SK-N-SH (cell line): ENCODE measurements around the gene ENTPD1. TPM values are rescaled to one million over a fixed set of nuclear protein-coding genes. Genes with fewer than 3 reads are reported as not detected.

ENCODE experiments used
- CTCF ChIA-PET: fragments of 300-600, 350-600 bp; formaldehyde crosslinking; extraction: SDS; loops from one replicate; lab custom pipeline; 2021; lab: Yijun Ruan, JAX
- POLR2A ChIA-PET: fragments of 350-600 bp; sonication (Branson Sonifier 250); formaldehyde crosslinking; extraction: SDS; loops from one replicate; lab custom pipeline; 2020; ENCODE audit warnings: antibody characterized with exemption, inconsistent platforms; lab: Yijun Ruan, JAX
- DNase-seq: peaks from one replicate; pipeline ENCODE4 v3.0.0; 2012
- H2AFZ ChIP-seq: fragments of 200-600 bp; sonication (generic); 2 replicates; pipeline ENCODE4 v1.8.1; 2016; ENCODE audit warnings: antibody characterized with exemption, mild to moderate bottlenecking, low read depth
- H3F3A ChIP-seq: fragments of 200-600 bp; sonication (generic); replicated peaks from 2 replicates; pipeline ENCODE3; 2016; ENCODE audit warnings: antibody characterized with exemption, mild to moderate bottlenecking; ENCODE audit not compliant: insufficient read depth
- H3K27ac ChIP-seq, 2 experiments: fragments of 200-500 bp in 1 of 2; fragments of 200-600 bp in 1 of 2; sonication (Bioruptor generic) in 1 of 2; sonication (generic), shearing (Covaris generic) in 1 of 2; 2 replicates each; pipeline versions ENCODE4 v1.5.1 to v1.6.1; 2014 to 2016; ENCODE audit warnings: low read depth in 2 of 2, inconsistent platforms in 1 of 2, low read length in 1 of 2, mild to moderate bottlenecking in 1 of 2, mixed read lengths in 1 of 2
- H3K27me3 ChIP-seq: fragments of 200-600 bp; sonication (generic), shearing (Covaris generic); 2 replicates; pipeline ENCODE4 v1.6.1; 2016; ENCODE audit warnings: mixed run types; ENCODE audit not compliant: insufficient read depth
- H3K36me3 ChIP-seq, 2 experiments: fragments of 200-500 bp in 1 of 2; fragments of 200-600 bp in 1 of 2; sonication (Bioruptor generic) in 1 of 2; sonication (generic) in 1 of 2; replicated peaks in 1 of 2; 2 replicates each; pipeline versions ENCODE3 to v1.5.1; 2014 to 2016; ENCODE audit warnings: low read length in 1 of 2, mild to moderate bottlenecking in 1 of 2; ENCODE audit not compliant: insufficient read depth in 2 of 2, control insufficient read depth in 1 of 2
- H3K4me1 ChIP-seq, 2 experiments: fragments of 200-500 bp in 1 of 2; fragments of 200-600 bp in 1 of 2; sonication (Bioruptor generic) in 1 of 2; sonication (generic), shearing (Covaris generic) in 1 of 2; 2 replicates each; pipeline versions ENCODE4 v1.5.1 to v1.6.1; 2014 to 2016; ENCODE audit warnings: low read depth in 1 of 2, low read length in 1 of 2, mixed run types in 1 of 2; ENCODE audit not compliant: insufficient read depth in 2 of 2, control insufficient read depth in 1 of 2
- H3K4me2 ChIP-seq: fragments of 200-600 bp; sonication (generic), shearing (Covaris generic); 2 replicates; pipeline ENCODE4 v1.6.1; 2017; ENCODE audit warnings: mixed run types
- H3K4me3 ChIP-seq, 2 experiments: fragments of 200-500 bp in 1 of 2; fragments of 200-600 bp in 1 of 2; sonication (Bioruptor generic) in 1 of 2; sonication (generic), shearing (Covaris generic) in 1 of 2; 2 replicates each; pipeline versions ENCODE4 v1.5.1 to v1.8.1; 2014 to 2016; ENCODE audit warnings: low read depth in 2 of 2, inconsistent platforms in 1 of 2, low read length in 1 of 2, mild to moderate bottlenecking in 1 of 2, mixed read lengths in 1 of 2, moderate library complexity in 1 of 2
- H3K79me2 ChIP-seq: fragments of 200-600 bp; sonication (generic); 2 replicates; pipeline ENCODE4 v1.8.1; 2017; ENCODE audit warnings: mild to moderate bottlenecking; ENCODE audit not compliant: insufficient read depth
- H3K9ac ChIP-seq: fragments of 200-600 bp; sonication (generic); 2 replicates; pipeline ENCODE4 v1.6.1; 2017; ENCODE audit warnings: mixed run types
- H3K9me2 ChIP-seq: fragments of 200-600 bp; sonication (generic); 2 replicates; pipeline ENCODE4 v1.6.1; 2017; ENCODE audit warnings: mixed run types
- H3K9me3 ChIP-seq: fragments of 200-600 bp; sonication (generic); 2 replicates; pipeline ENCODE4 v1.6.1; 2017; ENCODE audit warnings: mixed run types, mild to moderate bottlenecking, moderate library complexity
- H4K20me1 ChIP-seq: fragments of 200-600 bp; sonication (generic); 2 replicates; pipeline ENCODE4 v1.6.1; 2017; ENCODE audit warnings: mild to moderate bottlenecking, mixed run types; ENCODE audit not compliant: insufficient read depth
- CHD2 ChIP-seq: fragments of 150-350 bp; IDR thresholded peaks from 2 replicates; pipeline ENCODE4 v1.6.1; 2018; ENCODE audit warnings: low read length; ENCODE audit not compliant: partially characterized antibody
- ELF1 ChIP-seq: IDR thresholded peaks from 2 replicates; pipeline ENCODE4 v1.4.0; 2012
- GABPA ChIP-seq: IDR thresholded peaks from 2 replicates; pipeline ENCODE4 v1.4.0; 2012; ENCODE audit warnings: low read depth, mild to moderate bottlenecking
- IRF3 ChIP-seq: fragments of 150-350 bp; IDR thresholded peaks from 2 replicates; pipeline ENCODE4 v1.6.1; 2016; ENCODE audit warnings: mild to moderate bottlenecking, low read depth, low read length
- MEF2A ChIP-seq: IDR thresholded peaks from 2 replicates; pipeline ENCODE4 v1.4.0; 2012; ENCODE audit warnings: low read depth, borderline replicate concordance
- NRF1 ChIP-seq: IDR thresholded peaks from 2 replicates; pipeline ENCODE4 v1.6.1; 2012; ENCODE audit warnings: low read depth, mild to moderate bottlenecking, low read length
- POLR2AphosphoS5 ChIP-seq: IDR thresholded peaks from 2 replicates; pipeline ENCODE4 v1.6.1; 2012; ENCODE audit warnings: low read depth, low read length
- RFX5 ChIP-seq: IDR thresholded peaks from 2 replicates; pipeline ENCODE4 v1.6.1; 2012; ENCODE audit warnings: mild to moderate bottlenecking, improper control_type of control experiment, low read length
- SIN3A ChIP-seq: IDR thresholded peaks from 2 replicates; pipeline ENCODE4 v1.6.1; 2012; ENCODE audit warnings: low read depth, mild to moderate bottlenecking, low read length, moderate library complexity, borderline replicate concordance
- TEAD4 ChIP-seq: IDR thresholded peaks from 2 replicates; pipeline ENCODE4 v1.4.0; 2012; ENCODE audit warnings: mild to moderate bottlenecking, borderline replicate concordance; ENCODE audit not compliant: insufficient read depth
- YY1 ChIP-seq: IDR thresholded peaks from 2 replicates; pipeline ENCODE4 v1.4.0; 2012; ENCODE audit warnings: low read depth, mild to moderate bottlenecking
- WGBS: methylation state at CpG from one replicate; pipeline ENCODE4 v1.1.6; 2017; ENCODE audit warnings: low lambda C conversion rate; 5-methylcytosine and 5-hydroxymethylcytosine counted together
- polyA plus RNA-seq, 3 experiments: library from polyadenylated mRNA; depleted of rRNA; stranded (reverse); fragments of >200 nt; gene quantifications; 2 replicates each; pipeline ENCODE4 v1.2.3, GENCODE V29; 2012
- TF ChIP-seq, protein P1 (sequence below): IDR thresholded peaks from 2 replicates; pipeline ENCODE4; 2012

Gene ENTPD1
- polyA plus RNA-seq, 1 of the 3 experiments (the other 2 are of a cell fraction), result 0.02 TPM

DNA sequence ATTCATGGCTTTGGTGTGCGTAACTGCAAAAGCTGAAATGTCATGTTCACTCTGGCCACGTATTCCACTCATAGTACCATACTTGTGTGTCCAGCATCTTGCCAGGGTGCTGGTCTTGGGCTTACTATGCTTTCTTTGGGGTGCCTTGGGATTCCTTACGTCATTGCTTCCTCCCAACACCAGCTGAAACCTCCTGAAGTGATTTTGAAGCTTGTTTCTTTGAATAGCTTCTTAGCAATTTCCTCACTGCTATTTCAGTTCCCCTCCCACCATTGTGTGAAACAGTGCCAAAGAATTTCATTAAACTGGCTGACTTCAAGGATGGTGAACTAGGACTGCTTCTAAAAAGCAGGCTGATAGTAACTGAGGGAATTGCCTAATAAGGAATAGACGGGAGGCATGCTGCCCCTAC is 36.9 kb downstream of the ENTPD1 start:
- ChIA-PET POLR2A (no interaction called here), CTCF (no interaction called here)
- Histone ChIP-seq H3K27me3 (no peaks in the 10 kb centered on the region), H3K4me3 (no peak overlapping the region), H3K4me2 (no peak overlapping the region), H4K20me1 (no peaks in the 10 kb centered on the region), H3K9me2 (no peaks in the 10 kb centered on the region), H3K9me3 (no peaks in the 10 kb centered on the region), H3K4me1 (peaks cover 0 to 24% of the 10 kb centered on the region in 2 experiments; a peak in 1 of 4 replicates)
- TF ChIP-seq TEAD4 (no peak), RFX5 (no peak), IRF3 (no peak), SIN3A (no peak), POLR2AphosphoS5 (no peak), YY1 (no peak), ELF1 (no peak), NRF1 (no peak)
- TF ChIP-seq, all 33 proteins: peak for 0
- no peak for DNase-seq
- Histone ChIP-seq H2AFZ (peak overlapping the region; percentile 26; the same call in 1 of the 2 replicates), H3K79me2 (no peaks in the 10 kb centered on the region), H3F3A (peaks cover 6% of the 10 kb centered on the region), H3K9ac (no peak overlapping the region), H3K27ac (no peak overlapping the region), H3K36me3 (no peaks in the 10 kb centered on the region)
- 44% methylated on average over 4 of the region's 4 CpGs for WGBS

GRCh38 chr10:95793401-95794045 is 37.6 kb downstream of the ENTPD1 start:
- H3K9ac ChIP-seq, result no peak overlapping the region
- no peak overlapping the region for H3K27ac ChIP-seq
- H3F3A ChIP-seq, result peaks cover 4% of the 10 kb centered on the region
- TF ChIP-seq, protein P1, sequence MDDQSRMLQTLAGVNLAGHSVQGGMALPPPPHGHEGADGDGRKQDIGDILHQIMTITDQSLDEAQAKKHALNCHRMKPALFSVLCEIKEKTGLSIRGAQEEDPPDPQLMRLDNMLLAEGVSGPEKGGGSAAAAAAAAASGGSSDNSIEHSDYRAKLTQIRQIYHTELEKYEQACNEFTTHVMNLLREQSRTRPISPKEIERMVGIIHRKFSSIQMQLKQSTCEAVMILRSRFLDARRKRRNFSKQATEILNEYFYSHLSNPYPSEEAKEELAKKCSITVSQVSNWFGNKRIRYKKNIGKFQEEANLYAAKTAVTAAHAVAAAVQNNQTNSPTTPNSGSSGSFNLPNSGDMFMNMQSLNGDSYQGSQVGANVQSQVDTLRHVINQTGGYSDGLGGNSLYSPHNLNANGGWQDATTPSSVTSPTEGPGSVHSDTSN, result no peak
- no peak for TF ChIP-seq MEF2A
- TF ChIP-seq YY1, result no peak
- no peak for TF ChIP-seq GABPA
- no peak for TF ChIP-seq CHD2
- WGBS, result 45% methylated on average over 2 of the region's 2 CpGs
- H3K79me2 ChIP-seq, result no peaks in the 10 kb centered on the region
- peaks cover 0 to 24% of the 10 kb centered on the region in 2 experiments; a peak in 1 of 4 replicates for H3K4me1 ChIP-seq
- H4K20me1 ChIP-seq, result no peaks in the 10 kb centered on the region
- no peaks in the 10 kb centered on the region for H3K9me2 ChIP-seq
- no peak overlapping the region for H3K4me3 ChIP-seq
- POLR2A ChIA-PET, result no interaction called here
- H3K9me3 ChIP-seq, result no peaks in the 10 kb centered on the region
- no peak overlapping the region for H3K4me2 ChIP-seq
- no peaks in the 10 kb centered on the region for H3K36me3 ChIP-seq
- DNase-seq, result no peak
- H3K27me3 ChIP-seq, result no peaks in the 10 kb centered on the region
- peak overlapping the region; percentile 26 for H2AFZ ChIP-seq
- CTCF ChIA-PET, result no interaction called here
